GM23338 (cell line): Measurements from ENCODE around the gene GARS1.
A peak's percentile ranks its signal among the peaks of the same experiment; 100 is the strongest.

ENCODE experiments used
- CREB1 ChIP-seq: fragments of 250-450 bp; sonication (Bioruptor Pico); IDR thresholded peaks from 2 replicates; pipeline ENCODE4 v1.5.0; 2020; ENCODE audit warnings: low read depth, mild to moderate bottlenecking, moderate library complexity
- CTCF ChIP-seq, 2 experiments: fragments of 200-600 bp in 1 of 2; sonication (generic) in 1 of 2; conservative IDR thresholded peaks; 2 replicates each; pipeline versions ENCODE4 v1.5.1 to v1.6.1; 2016 to 2017; ENCODE audit warnings: antibody characterized with exemption in 2 of 2, low read depth in 2 of 2, mild to moderate bottlenecking in 2 of 2, moderate library complexity in 1 of 2
- EZH2 ChIP-seq: fragments of 200-600 bp; sonication (generic); IDR thresholded peaks from one replicate; pipeline ENCODE4 v1.8.0; 2017; ENCODE audit warnings: antibody characterized with exemption, mild to moderate bottlenecking, low read depth; ENCODE audit not compliant: unreplicated experiment
- EZH2phosphoT487 ChIP-seq: fragments of 200-600 bp; sonication (generic); IDR thresholded peaks from one replicate; pipeline ENCODE4 v1.8.1; 2018; ENCODE audit warnings: antibody characterized with exemption; ENCODE audit not compliant: unreplicated experiment
- JUNB ChIP-seq: IDR thresholded peaks from one replicate; pipeline ENCODE4 v1.6.1; 2016; ENCODE audit warnings: antibody characterized with exemption; ENCODE audit not compliant: unreplicated experiment
- POLR2AphosphoS5 ChIP-seq: IDR thresholded peaks from 2 replicates; pipeline ENCODE4 v1.6.1; 2016; ENCODE audit warnings: antibody characterized with exemption, low read depth
- STAT1 ChIP-seq: IDR thresholded peaks from one replicate; pipeline ENCODE4 v1.6.1; 2016; ENCODE audit warnings: antibody characterized with exemption; ENCODE audit not compliant: unreplicated experiment
- ZNF114 ChIP-seq: fragments of 250-450 bp; sonication (Bioruptor Pico); IDR thresholded peaks from 2 replicates; pipeline ENCODE4 v1.5.0; 2020; ENCODE audit warnings: mild to moderate bottlenecking, moderate library complexity
- ZNF331 ChIP-seq: fragments of 250-450 bp; sonication (Bioruptor Pico); IDR thresholded peaks from 2 replicates; pipeline ENCODE4 v1.5.0; 2020; ENCODE audit warnings: low read depth, mild to moderate bottlenecking, moderate library complexity
- ZNF462 ChIP-seq: fragments of 250-450 bp; sonication (Bioruptor Pico); IDR thresholded peaks from 2 replicates; pipeline ENCODE4 v1.5.0; 2020; ENCODE audit warnings: mild to moderate bottlenecking, moderate library complexity
- TF ChIP-seq, protein P1 (sequence below): IDR thresholded peaks from 2 replicates; pipeline ENCODE4 v1.6.1; 2016; ENCODE audit warnings: antibody characterized with exemption
- TF ChIP-seq, protein P2 (sequence below): IDR thresholded peaks from one replicate; pipeline ENCODE4 v1.6.1; 2018; ENCODE audit warnings: antibody characterized with exemption; ENCODE audit not compliant: unreplicated experiment

DNA sequence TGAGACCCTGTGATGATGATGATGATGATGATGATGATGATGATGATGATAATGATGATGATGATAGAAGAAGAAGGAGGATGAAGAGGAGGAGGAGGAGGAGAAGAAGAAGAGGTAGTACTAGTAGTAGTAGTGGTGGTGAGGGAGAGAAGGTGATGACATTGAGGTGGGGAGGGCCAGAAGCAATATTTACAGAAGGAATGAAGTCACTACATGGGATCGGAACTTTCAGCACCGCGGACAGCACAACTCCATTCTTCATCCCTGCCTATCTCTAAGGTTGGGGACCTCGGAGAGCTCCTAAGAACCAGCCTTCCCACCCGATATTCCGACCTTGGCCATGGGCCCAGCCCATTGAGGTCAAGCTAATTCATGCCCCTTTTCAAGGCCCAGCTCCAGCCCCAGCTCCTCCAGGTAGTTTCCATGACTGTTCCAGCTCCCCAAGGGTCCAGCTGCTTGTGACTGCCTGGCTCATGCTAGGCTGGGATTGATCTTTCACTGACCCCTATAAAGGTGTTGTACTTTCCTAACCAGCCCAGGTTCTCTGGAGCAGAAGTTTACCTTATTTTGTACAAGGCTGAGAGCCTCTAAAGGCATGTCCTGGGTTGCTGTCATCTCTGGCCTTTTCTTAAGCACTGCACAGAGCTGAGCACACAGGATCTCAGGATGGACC lies 77.3 kb downstream of the GARS1 start:
- TF ChIP-seq CTCF (conservative IDR thresholded peaks at IDR 0.05; ENCODE audit: low read depth in 2 of 2) (no peak), ZNF331 (CRISPR knock-in tag) (peak; percentile 50), EZH2phosphoT487 (no peak), POLR2AphosphoS5 (no peak), EZH2 (no peak), JUNB (no peak), CREB1 (CRISPR knock-in tag) (peak; percentile 18; the same call in 1 of the 2 replicates), ZNF462 (CRISPR knock-in tag) (peak; percentile 80), STAT1 (no peak), ZNF114 (CRISPR knock-in tag) (peak; percentile 74; the same call in 1 of the 2 replicates)
- TF ChIP-seq, protein P1, sequence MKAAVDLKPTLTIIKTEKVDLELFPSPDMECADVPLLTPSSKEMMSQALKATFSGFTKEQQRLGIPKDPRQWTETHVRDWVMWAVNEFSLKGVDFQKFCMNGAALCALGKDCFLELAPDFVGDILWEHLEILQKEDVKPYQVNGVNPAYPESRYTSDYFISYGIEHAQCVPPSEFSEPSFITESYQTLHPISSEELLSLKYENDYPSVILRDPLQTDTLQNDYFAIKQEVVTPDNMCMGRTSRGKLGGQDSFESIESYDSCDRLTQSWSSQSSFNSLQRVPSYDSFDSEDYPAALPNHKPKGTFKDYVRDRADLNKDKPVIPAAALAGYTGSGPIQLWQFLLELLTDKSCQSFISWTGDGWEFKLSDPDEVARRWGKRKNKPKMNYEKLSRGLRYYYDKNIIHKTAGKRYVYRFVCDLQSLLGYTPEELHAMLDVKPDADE: no peak
- TF ChIP-seq, protein P2, sequence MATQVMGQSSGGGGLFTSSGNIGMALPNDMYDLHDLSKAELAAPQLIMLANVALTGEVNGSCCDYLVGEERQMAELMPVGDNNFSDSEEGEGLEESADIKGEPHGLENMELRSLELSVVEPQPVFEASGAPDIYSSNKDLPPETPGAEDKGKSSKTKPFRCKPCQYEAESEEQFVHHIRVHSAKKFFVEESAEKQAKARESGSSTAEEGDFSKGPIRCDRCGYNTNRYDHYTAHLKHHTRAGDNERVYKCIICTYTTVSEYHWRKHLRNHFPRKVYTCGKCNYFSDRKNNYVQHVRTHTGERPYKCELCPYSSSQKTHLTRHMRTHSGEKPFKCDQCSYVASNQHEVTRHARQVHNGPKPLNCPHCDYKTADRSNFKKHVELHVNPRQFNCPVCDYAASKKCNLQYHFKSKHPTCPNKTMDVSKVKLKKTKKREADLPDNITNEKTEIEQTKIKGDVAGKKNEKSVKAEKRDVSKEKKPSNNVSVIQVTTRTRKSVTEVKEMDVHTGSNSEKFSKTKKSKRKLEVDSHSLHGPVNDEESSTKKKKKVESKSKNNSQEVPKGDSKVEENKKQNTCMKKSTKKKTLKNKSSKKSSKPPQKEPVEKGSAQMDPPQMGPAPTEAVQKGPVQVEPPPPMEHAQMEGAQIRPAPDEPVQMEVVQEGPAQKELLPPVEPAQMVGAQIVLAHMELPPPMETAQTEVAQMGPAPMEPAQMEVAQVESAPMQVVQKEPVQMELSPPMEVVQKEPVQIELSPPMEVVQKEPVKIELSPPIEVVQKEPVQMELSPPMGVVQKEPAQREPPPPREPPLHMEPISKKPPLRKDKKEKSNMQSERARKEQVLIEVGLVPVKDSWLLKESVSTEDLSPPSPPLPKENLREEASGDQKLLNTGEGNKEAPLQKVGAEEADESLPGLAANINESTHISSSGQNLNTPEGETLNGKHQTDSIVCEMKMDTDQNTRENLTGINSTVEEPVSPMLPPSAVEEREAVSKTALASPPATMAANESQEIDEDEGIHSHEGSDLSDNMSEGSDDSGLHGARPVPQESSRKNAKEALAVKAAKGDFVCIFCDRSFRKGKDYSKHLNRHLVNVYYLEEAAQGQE: peak; percentile 95
